GM12864 (cell line): ENCODE data around the gene MICU2.

Experiments
- DNase-seq: peaks from one replicate; pipeline ENCODE4 v3.0.0-alpha.2; 2011; ENCODE audit warnings: low read depth
- H3K4me3 ChIP-seq: 2 replicates; pipeline ENCODE4 v1.5.1; 2011; ENCODE audit warnings: mild to moderate bottlenecking, low read depth, low read length, control low read depth
- TF ChIP-seq, protein P1 (sequence below): IDR thresholded peaks from 2 replicates; pipeline ENCODE4 v1.5.1; 2011; ENCODE audit warnings: low read depth, mild to moderate bottlenecking, moderate library complexity, low read length, control low read depth, inconsistent platforms; ENCODE audit errors: missing control alignments

Gene MICU2

DNA sequence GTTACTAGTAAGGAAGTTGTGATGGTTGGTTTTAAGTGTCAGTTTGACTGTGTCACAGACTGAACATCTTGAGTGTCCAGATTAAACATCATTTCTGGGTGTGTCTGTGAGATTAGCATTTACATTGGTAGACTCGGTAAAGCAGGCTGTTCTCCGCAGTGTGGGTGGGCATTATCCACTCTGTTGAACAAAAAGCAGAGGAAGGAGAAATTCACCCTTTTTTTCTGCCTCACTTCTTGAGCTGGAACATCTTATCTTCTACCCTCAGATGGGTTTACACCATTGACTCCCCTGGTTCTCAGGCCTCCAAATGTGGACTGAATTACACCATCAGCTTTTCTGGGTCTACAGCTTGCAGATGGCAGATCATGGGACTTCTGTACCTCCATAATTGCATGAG is 81.1 kb downstream of the MICU2 start:
- TF ChIP-seq, protein P1, sequence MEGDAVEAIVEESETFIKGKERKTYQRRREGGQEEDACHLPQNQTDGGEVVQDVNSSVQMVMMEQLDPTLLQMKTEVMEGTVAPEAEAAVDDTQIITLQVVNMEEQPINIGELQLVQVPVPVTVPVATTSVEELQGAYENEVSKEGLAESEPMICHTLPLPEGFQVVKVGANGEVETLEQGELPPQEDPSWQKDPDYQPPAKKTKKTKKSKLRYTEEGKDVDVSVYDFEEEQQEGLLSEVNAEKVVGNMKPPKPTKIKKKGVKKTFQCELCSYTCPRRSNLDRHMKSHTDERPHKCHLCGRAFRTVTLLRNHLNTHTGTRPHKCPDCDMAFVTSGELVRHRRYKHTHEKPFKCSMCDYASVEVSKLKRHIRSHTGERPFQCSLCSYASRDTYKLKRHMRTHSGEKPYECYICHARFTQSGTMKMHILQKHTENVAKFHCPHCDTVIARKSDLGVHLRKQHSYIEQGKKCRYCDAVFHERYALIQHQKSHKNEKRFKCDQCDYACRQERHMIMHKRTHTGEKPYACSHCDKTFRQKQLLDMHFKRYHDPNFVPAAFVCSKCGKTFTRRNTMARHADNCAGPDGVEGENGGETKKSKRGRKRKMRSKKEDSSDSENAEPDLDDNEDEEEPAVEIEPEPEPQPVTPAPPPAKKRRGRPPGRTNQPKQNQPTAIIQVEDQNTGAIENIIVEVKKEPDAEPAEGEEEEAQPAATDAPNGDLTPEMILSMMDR = no peak
- DNase-seq = no peak
- no peak overlapping the region for H3K4me3 ChIP-seq

DNA sequence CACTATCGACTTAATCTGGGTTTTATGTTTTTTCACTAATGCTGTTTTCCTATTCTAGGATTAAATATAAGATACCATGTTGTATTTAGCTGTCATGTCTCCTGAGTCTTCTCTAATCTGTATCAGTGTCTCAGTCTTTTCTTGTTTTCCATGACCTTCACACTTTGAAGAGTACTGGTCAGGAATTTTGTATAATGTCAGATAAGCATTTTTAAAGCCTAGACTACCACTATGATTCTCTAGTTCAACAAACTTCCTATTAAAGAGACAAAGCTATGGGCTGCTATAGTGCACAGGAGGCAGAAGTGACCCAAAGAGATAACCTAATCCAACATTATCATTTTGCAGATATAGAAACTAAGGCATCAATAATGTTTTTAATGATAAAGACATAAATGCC is 81.8 kb downstream of the MICU2 start:
- no peak for DNase-seq
- TF ChIP-seq, protein P1 = no peak

DNA sequence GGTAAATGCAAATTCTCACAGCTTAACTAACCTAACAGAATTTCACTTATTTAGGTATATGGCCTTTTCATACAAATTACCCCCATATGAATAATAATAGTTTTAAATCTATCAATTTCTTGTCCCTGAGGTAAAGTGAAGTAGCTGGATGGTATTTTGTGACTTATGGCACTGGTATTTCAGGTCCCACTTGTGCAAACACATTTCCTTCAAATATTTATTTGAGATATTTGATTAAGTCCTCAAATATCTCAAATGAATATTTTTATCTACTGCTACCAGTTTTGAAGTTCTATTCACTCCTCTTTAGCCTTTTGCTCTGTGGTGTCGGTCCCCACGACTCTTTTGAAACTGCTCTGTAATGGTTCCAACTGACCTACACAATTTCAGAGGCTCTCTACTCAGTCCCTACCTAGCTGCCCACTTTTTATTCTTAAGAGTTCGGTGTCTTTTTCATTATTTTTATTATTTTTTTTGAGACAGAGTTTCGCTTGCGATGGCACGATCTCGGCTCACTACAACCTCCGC is 85.3 kb downstream of the MICU2 start:
- no peak overlapping the region for H3K4me3 ChIP-seq
- TF ChIP-seq, protein P1 = no peak
- no peak for DNase-seq

More for the DNA sequence above, 81.8 kb downstream of the MICU2 start:
- no peak overlapping the region for H3K4me3 ChIP-seq

DNA sequence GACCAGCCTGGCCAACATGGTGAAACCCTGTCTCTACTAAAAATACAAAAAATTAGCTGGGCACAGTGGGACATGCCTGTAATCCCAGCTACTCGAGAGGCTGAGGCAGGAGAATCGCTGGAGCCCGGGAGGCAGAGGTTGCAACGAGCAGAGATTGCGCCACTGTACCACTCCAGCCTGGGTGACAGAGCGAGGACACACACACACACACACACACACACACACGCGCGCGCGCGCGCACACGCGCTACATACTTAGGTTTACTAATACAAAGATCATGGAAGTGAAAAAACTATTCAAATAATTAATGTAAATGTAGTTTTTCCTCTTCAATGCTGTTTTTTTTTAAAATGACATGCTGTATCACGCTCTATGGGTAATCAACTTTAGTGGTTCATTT is 86.4 kb downstream of the MICU2 start:
- H3K4me3 ChIP-seq = no peak overlapping the region
- no peak for DNase-seq
- TF ChIP-seq, protein P1 = no peak

DNA sequence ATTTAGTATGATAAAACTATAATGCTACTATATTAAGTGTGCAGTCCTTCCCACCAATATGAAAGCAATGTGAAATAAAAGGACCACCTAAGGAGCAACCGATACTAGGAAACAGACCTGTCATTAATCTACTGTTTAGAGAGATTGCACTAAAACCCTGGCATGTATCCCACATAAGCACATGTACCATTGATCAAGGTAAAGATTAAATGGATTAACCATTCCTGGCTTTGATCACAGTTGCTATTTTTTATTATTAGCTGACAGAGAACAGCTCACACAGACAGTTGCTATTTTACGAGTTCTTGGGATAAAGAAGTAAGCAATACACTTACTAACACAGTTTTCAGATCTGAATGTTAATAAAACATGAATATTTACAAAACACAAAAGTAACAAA is 87.2 kb downstream of the MICU2 start:
- no peak overlapping the region for H3K4me3 ChIP-seq
- TF ChIP-seq, protein P1 = no peak
- DNase-seq = no peak

DNA sequence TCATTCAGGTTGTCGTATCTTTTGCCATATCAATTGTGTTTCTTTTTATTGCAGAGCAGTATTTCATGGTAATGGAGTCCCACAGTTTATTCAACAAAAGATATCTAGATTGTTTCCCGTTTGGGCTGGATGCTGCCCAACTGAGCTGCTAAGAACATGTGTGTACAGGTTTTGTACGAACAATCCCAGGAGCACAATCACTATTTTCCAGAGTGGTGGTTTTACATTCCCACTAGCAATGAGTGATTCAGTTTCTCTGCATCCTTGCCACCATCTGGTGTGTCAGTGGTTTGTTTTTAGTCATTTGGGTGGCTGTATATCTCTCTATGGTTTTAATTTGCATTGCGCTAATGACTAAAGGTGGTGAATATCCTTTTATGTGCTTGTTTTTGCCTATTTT is 92.1 kb downstream of the MICU2 start:
- TF ChIP-seq, protein P1 = no peak
- no peak overlapping the region for H3K4me3 ChIP-seq
- no peak for DNase-seq

DNA sequence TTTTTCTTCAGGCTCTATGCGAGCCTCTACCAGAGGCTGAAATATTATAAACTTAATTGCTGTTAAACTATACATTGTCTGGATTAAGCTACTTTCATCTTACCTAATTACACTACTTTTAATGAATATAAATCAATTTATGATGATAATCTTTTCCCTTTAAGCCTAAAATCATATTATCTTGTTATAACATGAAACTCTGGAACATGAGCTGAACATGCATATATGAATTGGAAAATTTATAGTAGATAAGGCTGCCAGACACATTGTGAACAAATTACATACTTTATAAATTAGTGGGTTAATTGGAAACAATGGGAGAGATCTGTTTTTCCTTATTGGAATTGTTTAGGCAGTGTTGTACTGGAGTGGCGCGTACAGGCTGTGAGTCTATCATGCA is 99.6 kb downstream of the MICU2 start:
- no peak for DNase-seq
- no peak overlapping the region for H3K4me3 ChIP-seq
- TF ChIP-seq, protein P1 = no peak
